ENCODE results near the gene KCNB1.

DNA sequence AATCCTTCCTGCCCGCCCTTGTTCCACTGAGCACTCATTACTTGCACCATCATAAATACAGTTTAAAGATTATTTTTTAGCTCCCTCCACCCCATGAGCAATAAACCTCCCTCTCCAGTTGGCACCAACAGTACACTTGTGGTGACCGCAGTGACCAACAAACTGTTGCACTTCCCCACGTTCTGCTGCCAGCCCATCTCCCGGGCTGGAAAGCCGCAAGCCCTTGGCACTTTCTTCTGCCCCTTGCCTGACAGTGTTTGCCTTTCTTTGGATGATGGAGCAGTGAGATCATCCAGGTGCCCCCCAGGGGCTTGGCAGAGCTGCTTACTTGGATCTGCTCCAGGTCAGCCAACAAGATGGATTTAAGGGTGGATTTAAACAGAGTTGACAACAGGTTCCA lies 21.6 kb downstream of the KCNB1 start:
- TF ChIP-seq, protein P1, sequence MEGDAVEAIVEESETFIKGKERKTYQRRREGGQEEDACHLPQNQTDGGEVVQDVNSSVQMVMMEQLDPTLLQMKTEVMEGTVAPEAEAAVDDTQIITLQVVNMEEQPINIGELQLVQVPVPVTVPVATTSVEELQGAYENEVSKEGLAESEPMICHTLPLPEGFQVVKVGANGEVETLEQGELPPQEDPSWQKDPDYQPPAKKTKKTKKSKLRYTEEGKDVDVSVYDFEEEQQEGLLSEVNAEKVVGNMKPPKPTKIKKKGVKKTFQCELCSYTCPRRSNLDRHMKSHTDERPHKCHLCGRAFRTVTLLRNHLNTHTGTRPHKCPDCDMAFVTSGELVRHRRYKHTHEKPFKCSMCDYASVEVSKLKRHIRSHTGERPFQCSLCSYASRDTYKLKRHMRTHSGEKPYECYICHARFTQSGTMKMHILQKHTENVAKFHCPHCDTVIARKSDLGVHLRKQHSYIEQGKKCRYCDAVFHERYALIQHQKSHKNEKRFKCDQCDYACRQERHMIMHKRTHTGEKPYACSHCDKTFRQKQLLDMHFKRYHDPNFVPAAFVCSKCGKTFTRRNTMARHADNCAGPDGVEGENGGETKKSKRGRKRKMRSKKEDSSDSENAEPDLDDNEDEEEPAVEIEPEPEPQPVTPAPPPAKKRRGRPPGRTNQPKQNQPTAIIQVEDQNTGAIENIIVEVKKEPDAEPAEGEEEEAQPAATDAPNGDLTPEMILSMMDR (conservative IDR thresholded peaks at IDR 0.05 in 1 of 2, IDR thresholded peaks at IDR 0.05 in 1 of 2; ENCODE audit: low read depth in 1 of 2, low read length in 2 of 2), result no peak
- no peak for TF ChIP-seq EZH2 (IDR thresholded peaks at IDR 0.05; ENCODE audit: low read length, missing control alignments)

All from fibroblast of lung (primary cell).